ENCODE results near the gene INTS3.

INTS3 gene

GRCh38 chr1:153799016-153799415 is 71.2 kb downstream of the INTS3 start:
- no peak overlapping the region for H3K4me3 ChIP-seq (replicated peaks; ENCODE audit: low read depth, low read length)
- TF ChIP-seq CTCF (IDR thresholded peaks at IDR 0.05; ENCODE audit: low read depth, low read length, missing control alignments): no peak
- no peak for DNase-seq (ENCODE audit: extremely low read depth, low read depth)

GRCh38 chr1:153799566-153800465 is 72.0 kb downstream of the INTS3 start:
- TF ChIP-seq CTCF (IDR thresholded peaks at IDR 0.05; ENCODE audit: low read depth, low read length, missing control alignments): no peak
- no peak for DNase-seq (ENCODE audit: extremely low read depth, low read depth)
- H3K4me3 ChIP-seq (replicated peaks; ENCODE audit: low read depth, low read length): no peak overlapping the region

GRCh38 chr1:153800516-153800915 is 72.7 kb downstream of the INTS3 start:
- TF ChIP-seq CTCF (IDR thresholded peaks at IDR 0.05; ENCODE audit: low read depth, low read length, missing control alignments): no peak
- DNase-seq (ENCODE audit: extremely low read depth, low read depth): no peak

GRCh38 chr1:153801028-153801625 is 73.3 kb downstream of the INTS3 start:
- no peak for DNase-seq (ENCODE audit: extremely low read depth, low read depth)
- H3K4me3 ChIP-seq (replicated peaks; ENCODE audit: low read depth, low read length): no peak overlapping the region
- TF ChIP-seq CTCF (IDR thresholded peaks at IDR 0.05; ENCODE audit: low read depth, low read length, missing control alignments): no peak

More at GRCh38 chr1:153800516-153800915, 72.7 kb downstream of the INTS3 start:
- no peak overlapping the region for H3K4me3 ChIP-seq (replicated peaks; ENCODE audit: low read depth, low read length)

GRCh38 chr1:153801786-153802697 is 74.2 kb downstream of the INTS3 start:
- no peak overlapping the region for H3K4me3 ChIP-seq (replicated peaks; ENCODE audit: low read depth, low read length)
- DNase-seq (ENCODE audit: extremely low read depth, low read depth): no peak
- no peak for TF ChIP-seq CTCF (IDR thresholded peaks at IDR 0.05; ENCODE audit: low read depth, low read length, missing control alignments)

- DNase-seq (ENCODE audit: extremely low read depth, low read depth): no peak
- no peak for TF ChIP-seq CTCF (IDR thresholded peaks at IDR 0.05; ENCODE audit: low read depth, low read length, missing control alignments)
- H3K4me3 ChIP-seq (replicated peaks; ENCODE audit: low read depth, low read length): no peak overlapping the region
Observed at GRCh38 chr1:153803470-153804056, 75.7 kb downstream of the INTS3 start.

Measured in HFF-Myc (cell line).